HepG2 (cell line): Measurements from ENCODE around the gene AEN. TPM values are rescaled to one million over a fixed set of nuclear protein-coding genes. Genes with fewer than 3 reads are reported as not detected.
A peak's percentile ranks its signal among the peaks of the same experiment; 100 is the strongest.

Experiments used
- CEBPG ChIP-seq: IDR thresholded peaks from 2 replicates; pipeline ENCODE4 v1.6.1; 2016
- ELF1 ChIP-seq: sonication (generic); formaldehyde crosslinking; IDR thresholded peaks from 2 replicates; pipeline ENCODE4 v1.4.0; 2020; ENCODE audit warnings: missing genetic modification reagents
- HIVEP1 ChIP-seq: sonication (generic); formaldehyde crosslinking; IDR thresholded peaks from 2 replicates; pipeline ENCODE4 v1.4.0; 2020; ENCODE audit warnings: mild to moderate bottlenecking, missing genetic modification reagents
- IKZF1 ChIP-seq: fragments of 450-650 bp; IDR thresholded peaks from 2 replicates; pipeline ENCODE4 v1.7.1; 2016
- KAT8 ChIP-seq: IDR thresholded peaks from 2 replicates; pipeline ENCODE4 v1.6.1; 2016; ENCODE audit warnings: missing genetic modification reagents, missing compliant biosample characterization
- KLF11 ChIP-seq: IDR thresholded peaks from 2 replicates; pipeline ENCODE4 v1.6.1; 2016; ENCODE audit warnings: missing compliant biosample characterization
- KLF12 ChIP-seq: sonication (generic); formaldehyde crosslinking; IDR thresholded peaks from 2 replicates; pipeline ENCODE4 v1.4.0; 2020; ENCODE audit warnings: missing genetic modification reagents, borderline replicate concordance
- MAF1 ChIP-seq: sonication (generic); formaldehyde crosslinking; IDR thresholded peaks from 2 replicates; pipeline ENCODE4 v1.5.0; 2020; ENCODE audit warnings: missing genetic modification reagents, borderline replicate concordance
- MLX ChIP-seq: IDR thresholded peaks from 2 replicates; pipeline ENCODE4 v1.6.1; 2016
- MTA1 ChIP-seq: sonication (generic); formaldehyde crosslinking; IDR thresholded peaks from 2 replicates; pipeline ENCODE4 v1.4.0; 2020; ENCODE audit warnings: missing genetic modification reagents, mild to moderate bottlenecking, borderline replicate concordance
- NCOR1 ChIP-seq: fragments of 200-600 bp; sonication (generic); IDR thresholded peaks from 2 replicates; pipeline ENCODE4 v1.7.0; 2017; ENCODE audit warnings: antibody characterized with exemption, low read length, borderline replicate concordance
- NFE2 ChIP-seq: sonication (generic); formaldehyde crosslinking; IDR thresholded peaks from 2 replicates; pipeline ENCODE4 v1.4.0; 2020; ENCODE audit warnings: missing genetic modification reagents
- NR2F1 ChIP-seq, 2 experiments: fragments of 450-650 bp in 1 of 2; formaldehyde crosslinking in 1 of 2; IDR thresholded peaks; 2 replicates each; pipeline versions ENCODE4 v1.5.0 to v1.6.1; 2016 to 2020; ENCODE audit warnings: mild to moderate bottlenecking in 1 of 2, missing compliant biosample characterization in 1 of 2, missing genetic modification reagents in 1 of 2, moderate library complexity in 1 of 2
- PHF5A ChIP-seq: IDR thresholded peaks from one replicate; pipeline ENCODE4 v1.6.1; 2018; ENCODE audit warnings: low read depth, missing genetic modification reagents; ENCODE audit not compliant: unreplicated experiment
- REPIN1 ChIP-seq: sonication (generic); formaldehyde crosslinking; IDR thresholded peaks from 2 replicates; pipeline ENCODE4 v1.8.0; 2022; ENCODE audit warnings: missing genetic modification reagents, low read depth, mild to moderate bottlenecking, borderline replicate concordance
- SALL2 ChIP-seq: sonication (generic); formaldehyde crosslinking; IDR thresholded peaks from 2 replicates; pipeline ENCODE4 v1.8.1; 2023; ENCODE audit warnings: mild to moderate bottlenecking, missing genetic modification reagents, inconsistent platforms
- STAT6 ChIP-seq: sonication (generic); formaldehyde crosslinking; IDR thresholded peaks from 2 replicates; pipeline ENCODE4 v1.4.0; 2020; ENCODE audit warnings: missing genetic modification reagents, mild to moderate bottlenecking, borderline replicate concordance
- TCF7L2 ChIP-seq: IDR thresholded peaks from 2 replicates; pipeline ENCODE4 v1.6.1; 2011; ENCODE audit warnings: mild to moderate bottlenecking, low read depth, low read length, moderate library complexity
- ZBTB44 ChIP-seq: sonication (generic); formaldehyde crosslinking; IDR thresholded peaks from 2 replicates; pipeline ENCODE4 v1.4.0; 2020; ENCODE audit warnings: missing genetic modification reagents
- ZNF205 ChIP-seq: IDR thresholded peaks from 2 replicates; pipeline ENCODE4 v1.6.1; 2018; ENCODE audit warnings: missing biosample characterization, missing genetic modification reagents
- ZNF44 ChIP-seq: sonication (generic); formaldehyde crosslinking; IDR thresholded peaks from 2 replicates; pipeline ENCODE4 v1.5.1; 2020; ENCODE audit warnings: mild to moderate bottlenecking, missing genetic modification reagents
- ZNF468 ChIP-seq: sonication (generic); formaldehyde crosslinking; IDR thresholded peaks from 2 replicates; pipeline ENCODE4 v1.8.0; 2022; ENCODE audit warnings: mild to moderate bottlenecking, moderate library complexity, missing genetic modification reagents
- ZNF552 ChIP-seq: sonication (generic); formaldehyde crosslinking; IDR thresholded peaks from 2 replicates; pipeline ENCODE4 v1.9.0; 2022; ENCODE audit warnings: missing genetic modification reagents, mild to moderate bottlenecking, borderline replicate concordance
- ZNF615 ChIP-seq: sonication (generic); formaldehyde crosslinking; IDR thresholded peaks from 2 replicates; pipeline ENCODE4 v1.5.0; 2020; ENCODE audit warnings: mild to moderate bottlenecking, missing genetic modification reagents, borderline replicate concordance
- ZNF749 ChIP-seq: sonication (generic); formaldehyde crosslinking; IDR thresholded peaks from 2 replicates; pipeline ENCODE4 v1.8.0; 2022; ENCODE audit warnings: mild to moderate bottlenecking, missing genetic modification reagents, moderate library complexity, borderline replicate concordance
- ZSCAN25 ChIP-seq: sonication (generic); formaldehyde crosslinking; IDR thresholded peaks from 2 replicates; pipeline ENCODE4 v1.8.0; 2022; ENCODE audit warnings: mild to moderate bottlenecking, missing genetic modification reagents
- ZZZ3 ChIP-seq: sonication (generic); formaldehyde crosslinking; IDR thresholded peaks from 2 replicates; pipeline ENCODE4 v1.4.0; 2020; ENCODE audit warnings: missing genetic modification reagents, mild to moderate bottlenecking, borderline replicate concordance
- polyA plus RNA-seq, 8 experiments: library from polyadenylated mRNA; depleted of rRNA in 3 of 8; stranded (reverse) in 7 of 8; unstranded in 1 of 8; fragments of >200 nt; fragmentation: Illumina TruSeq in 4 of 8; extraction: Trizol in 4 of 8; gene quantifications; 2 replicates each; pipeline versions ENCODE4 v1.2.1 to v1.2.3, GENCODE V29; 2011 to 2016; ENCODE audit warnings: low read depth in 4 of 8, missing spikeins in 1 of 8, mixed read lengths in 1 of 8; ENCODE audit not compliant: insufficient read depth in 1 of 8
- total RNA-seq, 5 experiments: library from RNA; depleted of rRNA; stranded (reverse); fragments of >200 nt; fragmentation: Illumina TruSeq; extraction: Trizol; gene quantifications; 2 replicates each; pipeline ENCODE4 v1.2.3, GENCODE V29; 2016; ENCODE audit warnings: low read depth in 1 of 5

The AEN gene
- total and polyA plus RNA-seq, 2 of the 13 experiments (the other 11 are each of a cell fraction or from before 2014, with no cell fraction given): 51.3 to 118 TPM

- TF ChIP-seq ZBTB44 (CRISPR knock-in tag) (peak; percentile 88; the same call in 1 of the 2 replicates), STAT6 (CRISPR knock-in tag) (no peak), ZNF44 (CRISPR knock-in tag) (no peak), KLF11 (CRISPR knock-in tag) (0 out of 2 replicates have a peak, but pooled peaks have one; percentile 60), MAF1 (CRISPR knock-in tag) (no peak), CEBPG (CRISPR knock-in tag) (no peak), KLF12 (CRISPR knock-in tag) (no peak), PHF5A (CRISPR knock-in tag) (no peak), ZNF749 (CRISPR knock-in tag) (0 out of 2 replicates have a peak, but pooled peaks have one; percentile 43), NCOR1 (no peak), ZNF205 (CRISPR knock-in tag) (no peak), HIVEP1 (CRISPR knock-in tag) (peak; percentile 37; the same call in 1 of the 2 replicates), MTA1 (CRISPR knock-in tag) (no peak), ZSCAN25 (no peak), KAT8 (no peak), ZZZ3 (CRISPR knock-in tag) (no peak), REPIN1 (CRISPR knock-in tag) (peak; percentile 49; the same call in 1 of the 2 replicates), TCF7L2 (no peak), ZNF552 (CRISPR knock-in tag) (no peak), ZNF468 (no peak), NFE2 (CRISPR knock-in tag) (no peak), ZNF615 (CRISPR knock-in tag) (no peak), ELF1 (CRISPR knock-in tag) (no peak), MLX (CRISPR knock-in tag) (no peak), NR2F1 (CRISPR knock-in tag; IDR thresholded peaks at IDR 0.05) (no peak), SALL2 (CRISPR knock-in tag) (no peak), IKZF1 (no peak)
These were observed 15.7 kb upstream of the AEN start (continued) for GRCh38 chr15:88605189-88606069.
